Right lobe of liver (tissue), 6 donors: ENCODE measurements around the gene NEO1. TPM values are rescaled to one million over a fixed set of nuclear protein-coding genes. Genes with fewer than 3 reads are reported as not detected.

Source experiments
- ATAC-seq, 4 donors: fragments of 200-7000 bp; cut with Tn5 transposase; one replicate each; pipeline ENCODE4 v1.9.1; 2020; ENCODE audit warnings: mild to moderate bottlenecking in 4 of 4, moderate library complexity in 4 of 4
- DNase-seq, 3 donors: peaks; one replicate each; pipeline ENCODE4 v3.0.0-alpha.2; 2020
- H3K27ac ChIP-seq, 3 donors: fragments of 200-600 bp; one replicate each; pipeline ENCODE4 v1.8.0; 2022
- H3K27me3 ChIP-seq, 2 donors: fragments of 200-600 bp; one replicate each; pipeline ENCODE4 v1.8.0; 2022
- H3K36me3 ChIP-seq, 4 donors: fragments of 200-600 bp; sonication (generic) in 1 of 4; one replicate each; pipeline versions ENCODE4 v1.5.1 to v1.8.0; 2017 to 2022; ENCODE audit warnings: control low read depth in 1 of 4
- H3K4me1 ChIP-seq, 4 donors: fragments of 200-600 bp; sonication (generic) in 1 of 4; one replicate each; pipeline versions ENCODE4 v1.5.1 to v1.8.0; 2017 to 2022; ENCODE audit warnings: control low read depth in 1 of 4
- H3K4me3 ChIP-seq, 3 donors: fragments of 200-600 bp; one replicate each; pipeline ENCODE4 v1.8.0; 2022
- H3K9me3 ChIP-seq, 4 donors: fragments of 200-600 bp; sonication (generic) in 1 of 4; one replicate each; pipeline versions ENCODE4 v1.5.1 to v1.8.0; 2017 to 2022; ENCODE audit warnings: control low read depth in 1 of 4
- CTCF ChIP-seq, 4 donors: fragments of 200-600 bp in 3 of 4; fragments of 450-650 bp in 1 of 4; IDR thresholded peaks; one replicate each; pipeline versions ENCODE4 v1.5.1 to v1.8.0; 2016 to 2022; ENCODE audit warnings: antibody characterized with exemption in 4 of 4, mild to moderate bottlenecking in 2 of 4
- POLR2A ChIP-seq: fragments of 450-650 bp; IDR thresholded peaks from one replicate; pipeline ENCODE4 v1.6.1; 2017; ENCODE audit warnings: antibody characterized with exemption, mild to moderate bottlenecking
- WGBS: methylation state at CpG from one replicate; pipeline ENCODE4 v1.1.6; 2018; ENCODE audit warnings: low coverage, low lambda C conversion rate; ENCODE audit not compliant: insufficient coverage; ENCODE audit errors: missing lambda C conversion rate; 5-methylcytosine and 5-hydroxymethylcytosine counted together
- intact Hi-C, 2 donors: fragments of 100-400 bp; cut with DNase I; formaldehyde crosslinking; loops; one replicate each; pipeline versions ENCODE4 v1.11.2 to v1.14.1; 2022
- total RNA-seq, 6 experiments: library from RNA; depleted of rRNA in 2 of 6; stranded (reverse); fragments of >200 nt in 2 of 6; fragmentation: NEBNext Ultra II Directional in 3 of 6; extraction: Animal tissue kit (Norgen Biotek cat#: 25700) in 3 of 6; gene quantifications; one replicate each; pipeline versions ENCODE4 v1.1.0 to v1.2.4, GENCODE V29; 2016 to 2023
- donor health status: DM: no; HTN: yes; CAD: no.
- donor health status: DM: no; HTN: no; CAD: no.
- donor health status: DM: no; HTN: no; CAD: no.
- donor health status: DM: no; HTN: yes; CAD: no.
- donor health status: DM: no; HTN: yes; CAD: no.

Gene NEO1
- total RNA-seq, 6 experiments from 2014 or later, result 8.3 to 13.2 (median 10.3) TPM

DNA sequence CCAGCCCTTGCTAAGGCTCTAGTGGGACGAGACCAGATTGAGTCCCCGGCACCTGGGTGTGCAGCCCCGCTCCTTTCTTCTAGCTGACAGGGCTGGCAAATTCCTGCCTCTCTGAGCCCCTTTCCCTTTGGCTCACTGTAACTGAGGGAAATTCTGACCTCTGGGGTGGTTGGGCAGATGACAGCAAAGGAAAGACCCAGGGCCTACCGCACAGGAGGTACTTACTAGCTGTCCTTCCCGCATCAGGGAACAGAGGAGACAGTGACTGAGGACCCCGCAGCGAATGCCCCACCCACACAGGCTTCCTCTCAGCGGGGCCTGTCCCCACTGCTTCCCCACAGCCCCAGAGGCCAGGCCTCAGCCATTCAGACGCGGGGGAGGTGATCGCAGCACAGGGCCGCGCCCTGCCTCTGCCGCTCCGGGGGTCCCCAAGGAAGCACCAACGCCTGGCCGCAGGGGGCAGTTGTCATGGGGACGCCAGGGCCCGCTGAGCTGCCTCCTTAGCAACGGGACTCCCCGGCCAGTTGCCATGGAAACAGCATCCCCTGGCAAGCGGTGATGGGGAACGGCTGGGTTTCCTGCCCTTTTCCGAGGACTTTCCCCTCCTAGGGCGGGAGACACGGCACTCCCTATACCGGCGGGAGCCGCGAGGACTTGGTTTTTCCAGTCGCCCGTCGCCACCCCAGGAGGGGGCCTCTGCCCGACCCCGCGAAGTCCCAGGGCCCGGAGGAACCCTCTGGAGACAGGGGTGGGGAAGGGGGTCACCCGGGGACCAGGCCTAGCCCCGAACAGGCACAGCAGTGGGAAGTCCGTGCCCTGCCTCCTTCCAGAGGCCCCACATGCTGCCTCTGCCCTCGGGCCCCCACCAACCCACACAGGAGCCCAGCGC is 266.4 kb downstream of the NEO1 start:
- Histone ChIP-seq H3K4me1 (no peaks in the 10 kb centered on the region), H3K27ac (no peak overlapping the region), H3K4me3 (no peak overlapping the region), H3K9me3 (no peaks in the 10 kb centered on the region), H3K27me3 (no peaks in the 10 kb centered on the region), H3K36me3 (no peaks in the 10 kb centered on the region)
- TF ChIP-seq CTCF (IDR thresholded peaks at IDR 0.05) (no peak), POLR2A (no peak)
- intact Hi-C loops, result no loop called here
- peak in 1 of 4 donors; percentile 25 for ATAC-seq
- WGBS, result 22% methylated on average over 8 of the region's 42 CpGs
- DNase-seq, result peak in 2 of 3 donors; percentile 17 to 45

GRCh38 chr15:73319460-73320245 is 267.4 kb downstream of the NEO1 start:
- DNase-seq, result peak in 2 of 3 donors; percentile 7 to 12
- no peak overlapping the region for H3K4me3 ChIP-seq
- intact Hi-C loops, result no loop called here
- 60% methylated on average over 8 of the region's 8 CpGs for WGBS
- no peak overlapping the region for H3K27ac ChIP-seq
- H3K9me3 ChIP-seq, result no peaks in the 10 kb centered on the region
- TF ChIP-seq CTCF (IDR thresholded peaks at IDR 0.05) (no peak), POLR2A (no peak)
- no peaks in the 10 kb centered on the region for H3K36me3 ChIP-seq
- ATAC-seq, result no peak
- H3K27me3 ChIP-seq, result no peaks in the 10 kb centered on the region
- no peaks in the 10 kb centered on the region for H3K4me1 ChIP-seq

GRCh38 chr15:73320619-73321180 is 268.4 kb downstream of the NEO1 start:
- no peaks in the 10 kb centered on the region for H3K9me3 ChIP-seq
- WGBS, result 82% methylated on average over 2 of the region's 3 CpGs
- H3K36me3 ChIP-seq, result no peaks in the 10 kb centered on the region
- peak in 1 of 3 donors; percentile 17 for DNase-seq
- no peak overlapping the region for H3K27ac ChIP-seq
- TF ChIP-seq CTCF (IDR thresholded peaks at IDR 0.05), result no peak
- no peak for TF ChIP-seq POLR2A
- H3K4me3 ChIP-seq, result no peak overlapping the region
- no peaks in the 10 kb centered on the region for H3K27me3 ChIP-seq
- intact Hi-C loops, result no loop called here
- no peaks in the 10 kb centered on the region for H3K4me1 ChIP-seq
- no peak for ATAC-seq

GRCh38 chr15:73321496-73322450 is 269.5 kb downstream of the NEO1 start:
- ATAC-seq, result no peak
- intact Hi-C loops, result no loop called here
- Histone ChIP-seq H3K4me1 (no peaks in the 10 kb centered on the region), H3K36me3 (no peaks in the 10 kb centered on the region), H3K4me3 (no peak overlapping the region), H3K27ac (no peak overlapping the region), H3K27me3 (no peaks in the 10 kb centered on the region), H3K9me3 (no peaks in the 10 kb centered on the region)
- TF ChIP-seq CTCF (IDR thresholded peaks at IDR 0.05) (no peak), POLR2A (no peak)
- peak in 2 of 3 donors; percentile 3 to 37 for DNase-seq
- WGBS, result 69% methylated on average over 8 of the region's 17 CpGs
